MG63 (cell line): ENCODE data around the gene MAD1L1. TPM values are rescaled to one million over a fixed set of nuclear protein-coding genes. Genes with fewer than 3 reads are reported as not detected.
A peak's percentile ranks its signal among the peaks of the same experiment; 100 is the strongest.

Experiments used
- DNase-seq: peaks from one replicate; pipeline ENCODE4 v3.0.0-alpha.2; 2020
- H3K27me3 ChIP-seq: fragments of 250-450 bp; sonication (Bioruptor Pico); 2 replicates; pipeline ENCODE4 v1.5.1; 2020; ENCODE audit warnings: mild to moderate bottlenecking, moderate library complexity
- H3K36me3 ChIP-seq: fragments of 250-450 bp; sonication (Bioruptor Pico); 2 replicates; pipeline ENCODE4 v1.5.1; 2020; ENCODE audit warnings: mild to moderate bottlenecking, moderate library complexity
- H3K4me3 ChIP-seq: fragments of 250-450 bp; sonication (Bioruptor Pico); 2 replicates; pipeline ENCODE4 v1.5.1; 2020; ENCODE audit warnings: mild to moderate bottlenecking, moderate library complexity
- H3K9me3 ChIP-seq: fragments of 250-450 bp; sonication (Bioruptor Pico); 2 replicates; pipeline ENCODE4 v1.5.1; 2020; ENCODE audit warnings: mild to moderate bottlenecking, moderate library complexity
- total RNA-seq: library from RNA; depleted of rRNA; stranded (reverse); fragments of >200 nt; shearing (Covaris generic); gene quantifications from 2 replicates; pipeline ENCODE4 v1.2.3, GENCODE V29; 2014; ENCODE audit warnings: low replicate concordance

The MAD1L1 gene
- total RNA-seq, 1 experiment from 2014 or later, result 65.1 TPM

DNA sequence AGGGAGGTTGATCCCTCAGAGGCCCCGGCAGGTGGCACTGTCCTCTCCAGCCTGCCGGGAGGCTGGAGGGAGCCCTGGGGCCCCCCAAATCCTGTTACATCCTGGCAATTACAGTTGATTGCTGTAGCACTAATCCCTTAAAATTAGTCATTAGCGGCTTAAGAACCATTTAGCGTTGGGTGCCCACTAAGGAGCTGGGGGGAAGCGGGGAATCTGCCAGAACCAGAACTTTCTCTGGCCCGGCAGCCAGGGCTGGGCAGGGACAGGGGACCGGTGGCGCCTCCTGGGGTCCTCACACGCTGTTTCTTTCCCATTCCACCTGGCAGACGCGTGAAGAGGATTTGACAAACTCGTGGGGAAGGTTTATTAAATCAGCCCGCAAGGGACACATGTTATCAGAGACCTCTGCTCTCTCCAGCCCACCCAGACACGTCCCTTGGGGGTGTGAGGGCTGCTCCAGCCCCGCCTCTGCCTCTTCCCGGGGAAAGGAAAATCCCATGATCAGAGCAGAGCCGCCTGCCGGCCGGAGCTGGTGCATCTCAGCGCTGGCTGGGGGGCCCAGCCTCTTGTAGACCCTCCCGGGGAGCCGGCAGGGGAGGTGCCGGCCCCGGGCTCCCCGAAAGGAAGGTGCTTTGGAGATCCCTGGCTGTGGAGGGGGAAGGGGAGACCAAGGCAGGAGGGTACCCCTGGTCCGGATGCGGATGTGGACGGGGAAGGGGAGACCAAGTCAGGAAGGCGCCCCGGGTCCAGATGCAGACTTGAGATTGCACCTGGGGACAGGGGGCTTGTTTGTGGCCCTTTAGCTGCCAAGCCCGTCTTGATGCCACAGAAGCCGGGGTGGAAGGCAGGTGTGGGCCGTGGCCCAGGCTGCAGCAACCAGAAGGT lies 420.0 kb downstream of the MAD1L1 start:
- Histone ChIP-seq H3K4me3 (no peak overlapping the region), H3K27me3 (no peaks in the 10 kb centered on the region), H3K36me3 (no peaks in the 10 kb centered on the region), H3K9me3 (no peaks in the 10 kb centered on the region)
- DNase-seq, result no peak

DNA sequence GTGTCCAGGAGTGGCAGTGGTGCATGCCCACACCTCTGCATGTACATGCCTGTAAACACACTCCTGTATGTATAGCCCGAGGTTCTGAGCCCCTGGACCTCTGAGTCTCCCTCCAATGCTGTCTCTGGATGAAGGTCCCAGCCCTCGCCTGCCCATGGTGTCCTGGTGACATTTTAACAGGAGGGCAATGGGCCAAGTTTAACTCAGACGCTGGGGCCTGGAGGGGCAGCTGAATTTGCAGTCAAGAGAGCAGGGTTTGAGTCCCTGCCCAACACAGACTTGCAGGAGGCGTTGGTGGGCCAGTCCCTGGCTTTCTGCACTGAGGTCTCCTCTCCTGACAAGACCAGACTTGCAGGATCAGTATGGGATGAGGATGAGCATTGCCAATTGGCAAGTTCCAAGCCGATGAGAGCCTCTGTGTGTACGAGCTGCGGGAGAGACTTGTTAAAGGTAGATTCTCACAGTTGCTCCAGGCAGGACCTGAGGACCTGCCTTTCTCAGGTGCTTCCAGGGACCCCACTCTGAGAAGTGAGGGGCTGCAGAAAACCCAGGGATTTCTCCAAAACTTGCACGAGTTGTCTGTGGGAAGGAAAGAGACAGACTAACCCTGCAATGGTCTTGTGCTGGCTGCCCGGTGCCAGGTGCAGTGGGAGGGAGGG lies 420.8 kb downstream of the MAD1L1 start:
- DNase-seq, result peak; percentile 20
- Histone ChIP-seq H3K36me3 (no peaks in the 10 kb centered on the region), H3K9me3 (no peaks in the 10 kb centered on the region), H3K4me3 (no peak overlapping the region), H3K27me3 (no peaks in the 10 kb centered on the region)

DNA sequence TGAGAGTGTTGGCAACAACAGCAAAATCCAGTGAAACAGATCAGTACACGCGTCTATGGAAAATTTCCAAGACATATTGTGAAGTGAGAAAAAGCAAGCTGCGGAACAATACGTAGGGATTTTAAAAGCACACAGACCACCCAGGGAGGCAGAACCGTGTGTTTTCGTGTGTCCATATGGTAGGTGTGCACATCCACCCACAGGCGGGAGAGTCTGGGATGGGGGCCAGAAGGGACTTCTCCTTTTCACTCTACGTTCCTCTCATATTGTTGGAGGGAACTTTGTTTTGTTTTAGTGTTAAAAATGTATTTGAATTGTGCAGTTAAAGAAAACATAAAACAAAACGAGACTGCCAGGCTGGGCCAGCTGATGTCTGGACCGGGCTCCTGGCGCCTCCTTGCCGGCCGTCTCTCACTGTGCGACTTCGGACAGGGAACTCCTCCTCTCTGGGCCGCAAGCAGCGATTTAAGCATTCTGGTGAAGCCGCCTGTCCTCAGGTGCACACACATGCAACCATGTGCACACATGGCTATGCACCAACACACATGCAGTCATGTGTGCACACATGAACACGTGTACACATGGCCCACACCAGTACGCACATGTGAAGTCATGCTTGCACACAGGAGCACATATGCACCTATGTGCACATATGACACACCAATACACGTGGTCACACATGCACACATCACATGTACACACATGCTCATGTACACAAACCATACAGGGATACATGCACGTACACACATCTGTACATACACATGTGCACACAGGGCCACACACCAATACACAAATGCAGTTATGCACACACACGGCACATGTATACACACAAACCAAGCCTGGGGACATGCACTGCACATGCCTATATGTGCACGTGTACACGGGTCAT lies 421.5 kb downstream of the MAD1L1 start:
- H3K4me3 ChIP-seq, result no peak overlapping the region
- DNase-seq, result no peak

DNA sequence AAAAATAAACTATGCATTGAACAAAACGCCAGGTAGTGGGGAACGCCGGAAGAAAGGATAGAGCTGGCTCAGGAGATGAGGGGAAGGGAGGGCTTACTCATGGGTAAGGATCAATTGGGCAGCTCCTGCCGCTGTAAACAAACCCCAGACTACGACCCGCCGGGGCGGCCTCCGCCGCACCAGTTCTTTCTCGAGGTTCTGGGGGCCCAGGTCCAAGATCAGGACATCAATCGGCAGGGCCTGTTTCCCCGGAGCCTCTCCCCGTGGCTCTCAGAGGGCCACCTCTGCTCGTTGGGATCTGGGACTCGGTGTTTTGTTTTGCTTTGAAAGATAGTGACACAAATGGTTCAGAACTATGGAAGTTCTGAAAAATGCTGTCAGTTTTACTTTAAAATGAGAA lies 422.2 kb downstream of the MAD1L1 start:
- no peak for DNase-seq
- Histone ChIP-seq H3K9me3 (no peaks in the 10 kb centered on the region), H3K4me3 (no peak overlapping the region), H3K36me3 (no peaks in the 10 kb centered on the region), H3K27me3 (no peaks in the 10 kb centered on the region)

More for the DNA sequence above, 421.5 kb downstream of the MAD1L1 start:
- H3K27me3 ChIP-seq, result no peaks in the 10 kb centered on the region
- H3K9me3 ChIP-seq, result no peaks in the 10 kb centered on the region
- no peaks in the 10 kb centered on the region for H3K36me3 ChIP-seq

DNA sequence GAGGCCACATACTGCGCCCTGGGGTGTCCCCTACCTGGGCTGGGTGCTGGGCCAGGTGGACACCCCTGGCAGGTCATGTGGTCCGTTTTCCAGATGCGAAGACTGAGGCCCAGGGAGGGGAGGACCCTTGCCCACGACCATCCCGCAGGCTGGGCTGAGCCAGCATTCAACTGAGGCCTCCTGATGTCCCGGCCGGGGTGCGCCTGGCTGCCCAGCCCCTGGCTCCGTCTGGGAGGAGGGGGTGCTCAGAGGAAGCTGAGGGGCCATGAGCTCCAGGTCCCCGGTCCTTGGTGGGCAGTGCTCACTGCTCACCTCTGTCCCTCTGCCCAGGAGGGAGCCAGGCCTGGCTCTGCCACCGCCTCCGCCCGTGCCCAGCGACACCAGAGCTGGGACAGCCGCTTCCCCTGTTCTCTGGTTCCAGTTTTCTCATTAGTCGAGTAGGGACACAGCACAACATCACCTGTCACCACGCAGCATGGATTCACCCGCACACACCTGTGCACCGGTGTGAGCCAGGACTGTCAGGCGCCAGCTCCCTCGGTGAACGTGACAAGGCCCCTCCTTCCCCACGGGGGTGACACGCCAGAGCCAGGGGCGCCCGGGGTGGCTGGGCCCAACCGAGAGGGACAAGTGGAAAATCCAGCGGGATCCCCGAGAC lies 423.0 kb downstream of the MAD1L1 start:
- Histone ChIP-seq H3K4me3 (no peak overlapping the region), H3K9me3 (no peaks in the 10 kb centered on the region), H3K36me3 (no peaks in the 10 kb centered on the region), H3K27me3 (no peaks in the 10 kb centered on the region)
- no peak for DNase-seq

DNA sequence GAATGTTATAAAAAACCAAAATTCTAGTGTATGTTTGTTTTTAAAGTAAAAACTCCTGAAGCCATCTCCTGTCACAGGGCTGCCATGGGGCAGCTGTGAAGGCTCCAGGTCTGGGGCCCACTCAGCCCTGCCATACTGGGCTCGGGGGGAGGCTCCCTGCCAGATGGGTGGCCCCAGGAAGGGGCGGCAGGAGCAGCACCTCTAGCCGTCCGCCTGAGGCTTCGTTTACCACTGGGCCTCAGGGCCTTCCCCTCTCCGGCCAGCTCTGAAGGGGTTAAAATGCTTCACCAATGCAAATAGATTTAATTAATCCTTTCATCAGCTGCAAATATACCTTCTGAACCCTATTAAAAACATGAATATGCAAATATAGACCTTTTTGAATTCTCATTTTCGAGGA lies 423.7 kb downstream of the MAD1L1 start:
- DNase-seq, result no peak
- H3K4me3 ChIP-seq, result no peak overlapping the region
- no peaks in the 10 kb centered on the region for H3K9me3 ChIP-seq
- no peaks in the 10 kb centered on the region for H3K27me3 ChIP-seq
- H3K36me3 ChIP-seq, result no peaks in the 10 kb centered on the region

DNA sequence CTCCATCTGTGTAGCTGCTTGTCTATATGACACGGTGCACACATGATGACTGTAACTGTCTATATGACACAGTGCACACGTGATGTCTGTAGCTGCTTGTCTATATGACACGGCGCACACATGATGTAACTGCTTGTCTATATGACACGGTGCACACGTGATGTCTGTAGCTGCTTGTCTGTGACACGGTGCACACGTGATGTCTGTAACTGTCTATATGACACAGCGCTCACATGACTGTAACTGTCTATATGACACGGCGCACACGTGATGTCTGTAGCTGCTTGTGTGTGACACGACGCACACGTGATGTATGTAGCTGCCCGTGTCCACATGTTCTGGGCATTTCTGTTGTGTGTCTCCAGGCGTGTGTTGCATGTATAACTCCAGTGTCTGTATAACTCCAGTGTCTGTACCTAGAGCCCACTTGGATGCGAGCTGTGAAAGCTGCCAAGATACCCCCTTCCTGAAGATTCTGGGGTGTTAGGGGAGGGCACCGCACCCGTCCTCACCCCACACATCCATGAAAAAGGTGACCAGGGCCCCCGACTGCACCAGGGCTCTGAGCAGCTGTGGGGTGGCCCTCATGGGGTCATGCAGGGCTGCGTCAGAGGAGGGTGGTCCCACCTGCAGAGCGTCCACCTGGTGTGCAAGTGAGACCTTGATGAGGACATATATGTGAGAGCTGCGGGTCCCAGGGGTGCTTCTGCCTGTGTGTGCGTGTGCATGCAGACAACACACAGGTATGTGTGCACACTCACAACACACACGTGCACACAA lies 424.7 kb downstream of the MAD1L1 start:
- no peak for DNase-seq
- Histone ChIP-seq H3K4me3 (no peak overlapping the region), H3K9me3 (no peaks in the 10 kb centered on the region), H3K27me3 (no peaks in the 10 kb centered on the region), H3K36me3 (no peaks in the 10 kb centered on the region)

DNA sequence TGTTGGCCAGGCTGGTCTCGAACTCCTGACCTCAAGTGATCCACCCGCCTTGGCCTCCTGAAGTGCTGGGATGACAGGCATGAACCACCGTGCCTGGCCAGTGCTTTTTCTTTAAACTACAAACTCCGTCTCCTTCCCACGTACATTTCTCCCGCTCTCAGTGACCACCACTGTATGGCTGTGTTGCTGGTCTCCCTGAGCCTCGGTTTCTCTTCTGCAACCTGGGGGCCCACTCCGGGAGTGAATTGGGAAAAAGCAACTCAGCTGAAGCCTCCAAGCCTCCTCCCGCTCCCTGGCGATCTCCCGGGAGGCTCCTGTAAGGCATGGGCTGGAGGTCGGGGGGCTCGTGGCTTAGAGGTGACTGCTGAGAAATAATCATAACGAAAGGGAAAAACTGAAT lies 426.4 kb downstream of the MAD1L1 start:
- Histone ChIP-seq H3K4me3 (no peak overlapping the region), H3K27me3 (no peaks in the 10 kb centered on the region), H3K36me3 (no peaks in the 10 kb centered on the region), H3K9me3 (no peaks in the 10 kb centered on the region)
- no peak for DNase-seq

DNA sequence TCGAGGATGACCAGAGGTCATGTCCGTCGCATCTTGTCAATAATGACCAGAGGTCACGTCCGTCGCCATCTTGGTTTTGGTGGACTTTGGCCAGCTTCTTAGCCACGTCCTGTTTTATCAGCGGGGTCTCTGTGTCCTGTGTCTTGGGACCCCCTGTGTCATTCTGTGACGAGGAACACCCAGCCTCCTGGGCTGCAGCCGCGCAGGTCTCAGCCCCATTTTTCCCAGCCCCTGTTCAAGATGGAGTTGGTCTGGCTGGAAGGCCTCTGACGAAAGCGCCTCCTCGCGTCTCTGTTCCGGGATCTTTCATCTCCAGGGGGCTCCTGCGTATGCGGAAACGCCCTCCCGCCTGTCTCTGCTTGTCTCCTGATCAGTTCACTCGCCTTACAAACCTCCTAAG lies 428.4 kb downstream of the MAD1L1 start:
- Histone ChIP-seq H3K27me3 (no peaks in the 10 kb centered on the region), H3K36me3 (no peaks in the 10 kb centered on the region), H3K4me3 (no peak overlapping the region), H3K9me3 (no peaks in the 10 kb centered on the region)
- DNase-seq, result no peak

DNA sequence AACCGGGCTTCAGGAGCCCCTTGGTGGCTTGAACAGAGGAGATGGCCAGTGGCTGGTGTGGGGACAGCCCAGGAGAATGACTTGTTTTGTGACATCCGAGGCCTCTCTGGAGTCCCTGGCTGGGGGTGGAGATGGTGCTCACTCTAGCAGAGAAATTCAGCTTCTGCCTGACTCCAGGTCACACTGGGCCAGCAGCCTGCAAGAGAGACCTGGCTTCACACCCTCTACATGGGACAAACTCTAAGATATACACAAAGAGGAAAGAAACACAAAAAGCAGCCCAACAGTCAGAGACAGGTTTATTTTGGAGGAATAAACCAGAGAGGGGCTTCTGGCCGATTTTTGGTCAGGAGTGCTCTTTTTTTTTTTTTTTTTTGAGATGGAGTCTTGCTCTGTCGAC lies 429.8 kb downstream of the MAD1L1 start:
- no peaks in the 10 kb centered on the region for H3K36me3 ChIP-seq
- no peaks in the 10 kb centered on the region for H3K9me3 ChIP-seq
- no peak overlapping the region for H3K4me3 ChIP-seq
- DNase-seq, result no peak
- no peaks in the 10 kb centered on the region for H3K27me3 ChIP-seq

DNA sequence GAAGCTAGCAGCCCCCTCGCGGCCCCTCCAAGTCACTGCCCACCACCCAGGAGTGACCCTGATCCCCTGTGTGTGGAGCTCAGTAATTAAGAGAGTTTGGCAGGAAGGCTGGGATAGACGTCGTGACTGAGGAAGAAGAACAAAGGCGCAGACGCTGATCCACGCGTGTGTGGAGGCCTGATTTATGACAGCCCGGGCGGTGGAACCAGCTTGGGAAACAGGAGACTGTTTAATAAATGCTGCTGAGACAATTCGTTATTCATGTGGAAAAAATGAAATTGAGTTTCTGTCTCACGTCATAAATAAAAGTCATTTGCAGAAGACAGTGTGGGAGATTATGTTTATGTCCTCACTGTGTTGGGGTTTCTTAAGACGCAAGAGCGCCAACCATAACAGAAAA lies 431.8 kb downstream of the MAD1L1 start:
- no peaks in the 10 kb centered on the region for H3K36me3 ChIP-seq
- no peak overlapping the region for H3K4me3 ChIP-seq
- 0 out of 2 replicates have a peak, but pooled peaks cover 2% of the 10 kb centered on the region for H3K27me3 ChIP-seq
- no peaks in the 10 kb centered on the region; the same call in 1 of the 2 replicates for H3K9me3 ChIP-seq
- DNase-seq, result no peak

DNA sequence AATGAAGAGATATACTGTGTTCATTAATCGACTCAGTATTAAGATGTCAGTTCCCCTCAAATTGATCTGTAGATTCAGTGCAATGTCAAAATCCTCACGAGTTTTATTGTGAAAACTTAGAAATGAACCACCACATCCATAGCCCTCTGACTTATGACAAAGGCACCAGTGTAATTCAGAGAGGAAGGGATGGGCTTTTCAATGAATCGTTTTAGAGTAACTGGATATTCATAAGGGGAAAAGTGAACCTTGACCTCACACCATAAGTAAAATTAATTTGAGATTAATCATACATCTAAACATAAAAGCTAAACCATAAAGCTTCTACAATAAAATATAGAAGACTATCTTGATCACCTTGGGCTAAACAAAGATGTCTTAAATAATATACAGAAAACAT lies 434.6 kb downstream of the MAD1L1 start:
- Histone ChIP-seq H3K9me3 (peaks cover 21% of the 10 kb centered on the region), H3K27me3 (0 out of 2 replicates have a peak, but pooled peaks cover 2% of the 10 kb centered on the region), H3K4me3 (no peak overlapping the region), H3K36me3 (no peaks in the 10 kb centered on the region)
- DNase-seq, result no peak

DNA sequence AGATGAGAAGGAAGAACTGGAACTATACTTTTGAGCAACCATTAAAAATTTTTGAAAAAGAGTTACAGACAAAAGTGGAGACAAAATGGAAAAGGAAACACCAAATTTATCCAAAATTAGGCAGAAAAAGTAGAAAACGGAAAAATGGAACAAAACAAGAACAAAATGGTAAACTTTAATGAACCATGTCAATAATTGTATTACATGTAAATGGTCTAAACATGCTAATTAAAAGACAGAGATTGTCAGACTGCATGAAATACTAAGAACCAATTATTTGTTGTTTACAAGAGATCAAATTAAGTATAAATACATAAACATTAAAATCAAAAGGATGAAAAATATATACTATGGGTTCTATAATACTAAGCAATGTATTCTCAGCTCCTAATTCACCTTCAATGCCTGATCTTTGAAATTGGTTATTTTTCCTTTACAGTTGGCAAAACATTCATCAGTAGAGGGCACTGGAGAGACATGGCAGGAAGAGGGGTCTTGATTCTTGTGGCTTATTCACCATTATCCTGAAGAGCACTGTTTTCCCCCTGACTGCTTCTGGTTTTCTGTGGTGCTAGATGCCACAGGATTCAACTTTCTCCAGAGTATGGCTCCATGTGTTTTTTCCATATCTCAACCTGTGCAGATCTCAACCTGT lies 437.7 kb downstream of the MAD1L1 start:
- Histone ChIP-seq H3K27me3 (0 out of 2 replicates have a peak, but pooled peaks cover 2% of the 10 kb centered on the region), H3K36me3 (no peaks in the 10 kb centered on the region), H3K9me3 (peaks cover 21% of the 10 kb centered on the region), H3K4me3 (no peak overlapping the region)
- DNase-seq, result no peak

DNA sequence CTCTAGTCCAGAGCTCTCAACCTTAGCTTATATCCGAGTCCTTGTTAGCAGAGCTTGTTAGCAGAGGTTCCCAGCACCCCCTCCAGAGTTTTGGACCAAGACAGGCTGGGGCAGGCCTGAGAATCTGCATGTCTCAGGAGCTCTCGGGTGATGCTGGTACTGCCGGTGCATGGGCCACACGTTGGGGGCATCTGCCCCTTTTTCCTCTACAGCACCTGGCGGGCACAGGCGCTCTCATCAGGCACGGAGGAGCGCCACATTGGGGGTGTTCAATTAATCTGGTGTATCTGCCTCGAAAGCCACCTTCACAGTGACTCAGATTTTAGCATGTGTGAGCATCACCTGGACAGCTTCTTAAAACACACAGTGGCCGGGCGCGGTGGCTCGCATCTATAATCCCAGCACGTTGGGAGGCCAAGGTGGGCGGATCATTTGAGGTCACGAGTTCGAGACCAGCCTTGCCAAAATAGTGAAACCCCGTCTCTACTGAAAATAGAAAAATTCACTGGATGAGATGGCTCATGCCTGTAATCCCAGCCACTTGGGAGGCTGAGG lies 445.0 kb downstream of the MAD1L1 start:
- Histone ChIP-seq H3K36me3 (no peaks in the 10 kb centered on the region), H3K9me3 (no peaks in the 10 kb centered on the region)
- DNase-seq, result no peak

DNA sequence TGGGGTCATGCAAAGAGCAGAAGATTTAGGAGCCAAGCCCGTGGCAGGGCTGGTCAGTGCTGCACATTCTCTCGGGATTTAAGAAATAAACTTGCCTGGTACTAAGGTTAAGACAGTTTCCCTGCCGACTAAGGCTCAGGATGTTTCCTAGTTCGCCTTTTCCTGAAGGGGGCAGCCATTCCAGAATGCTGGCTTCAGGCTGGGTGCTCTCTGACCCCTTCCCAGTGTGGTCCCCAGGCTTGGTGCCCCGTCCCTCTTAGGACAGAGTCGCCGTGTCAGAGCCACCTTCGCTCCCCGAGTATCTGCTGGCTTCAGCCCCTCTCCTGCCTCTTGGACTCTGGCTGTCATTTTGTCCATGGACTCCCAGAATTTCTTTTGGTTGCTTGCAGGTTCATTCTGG lies 445.5 kb downstream of the MAD1L1 start:
- no peak for DNase-seq
- Histone ChIP-seq H3K9me3 (no peaks in the 10 kb centered on the region), H3K36me3 (no peaks in the 10 kb centered on the region), H3K4me3 (no peak overlapping the region), H3K27me3 (no peaks in the 10 kb centered on the region)

More for the DNA sequence above, 445.0 kb downstream of the MAD1L1 start:
- Histone ChIP-seq H3K4me3 (no peak overlapping the region), H3K27me3 (no peaks in the 10 kb centered on the region)
